Spleen (tissue), 11 donors: ENCODE data around the gene SLC38A11. TPM values are rescaled to one million over a fixed set of nuclear protein-coding genes. Genes with fewer than 3 reads are reported as not detected.

Experiments used
- DNase-seq: peaks from one replicate; pipeline ENCODE4 v3.0.0-alpha.2; 2020
- H3K27ac ChIP-seq, 8 donors: fragments of 200-600 bp; sonication (generic) in 7 of 8; 1 replicate in 4 of 8; 2 replicates in 4 of 8; pipeline versions ENCODE4 v1.5.0 to v1.8.0; 2016 to 2021; ENCODE audit warnings: inconsistent platforms in 4 of 8, mild to moderate bottlenecking in 4 of 8, moderate library complexity in 1 of 8
- H3K27me3 ChIP-seq, 7 donors: fragments of 200-600 bp; sonication (generic) in 6 of 7; replicated peaks in 1 of 7; 1 replicate in 4 of 7; 2 replicates in 3 of 7; pipeline versions ENCODE4 v1.5.0 to v1.8.0; 2016 to 2021; ENCODE audit warnings: inconsistent platforms in 3 of 7, mild to moderate bottlenecking in 1 of 7
- H3K36me3 ChIP-seq, 6 donors: fragments of 200-600 bp; sonication (generic) in 5 of 6; 1 replicate in 4 of 6; 2 replicates in 2 of 6; pipeline versions ENCODE4 v1.5.0 to v1.8.0; 2016 to 2021; ENCODE audit warnings: inconsistent platforms in 2 of 6
- H3K4me1 ChIP-seq, 6 donors: fragments of 200-600 bp; sonication (generic) in 5 of 6; 1 replicate in 3 of 6; 2 replicates in 3 of 6; pipeline versions ENCODE4 v1.5.0 to v1.8.0; 2016 to 2021; ENCODE audit warnings: inconsistent platforms in 3 of 6
- H3K4me3 ChIP-seq, 8 donors: fragments of 200-600 bp; sonication (generic) in 7 of 8; 1 replicate in 4 of 8; 2 replicates in 4 of 8; pipeline versions ENCODE4 v1.5.0 to v1.8.0; 2016 to 2021; ENCODE audit warnings: inconsistent platforms in 4 of 8, mild to moderate bottlenecking in 4 of 8, moderate library complexity in 2 of 8
- H3K9me3 ChIP-seq, 8 donors: fragments of 200-600 bp; sonication (generic) in 7 of 8; 1 replicate in 4 of 8; 2 replicates in 4 of 8; pipeline versions ENCODE4 v1.5.0 to v1.8.0; 2016 to 2021; ENCODE audit warnings: inconsistent platforms in 4 of 8
- POLR2A ChIP-seq, 3 donors: fragments of 450-650 bp; IDR thresholded peaks; one replicate each; pipeline ENCODE4 v1.5.1; 2017; ENCODE audit warnings: antibody characterized with exemption in 3 of 3, mild to moderate bottlenecking in 1 of 3
- POLR2AphosphoS5 ChIP-seq, 3 donors: sonication (generic); formaldehyde crosslinking; IDR thresholded peaks; one replicate each; pipeline ENCODE4 v1.5.1; 2017; ENCODE audit warnings: antibody characterized with exemption in 3 of 3
- WGBS, 5 donors: extraction: QIAGEN DNeasy Blood & Tissue Kit in 3 of 5; methylation state at CpG; one replicate each; pipeline versions ENCODE4 v1.1.5 to v1.1.7; 2013 to 2018; 5-methylcytosine and 5-hydroxymethylcytosine counted together
- intact Hi-C: fragments of 100-400 bp; cut with DNase I; formaldehyde crosslinking; loops from one replicate; pipeline ENCODE4 v1.15.0; 2023; ENCODE audit warnings: low total_unique reads
- polyA plus RNA-seq, 3 donors: library from polyadenylated mRNA; stranded (reverse); fragments of 200-250 nt; gene quantifications; one replicate each; pipeline ENCODE4 v1.2.1, GENCODE V29; 2013
- total RNA-seq, 7 donors: library from RNA; depleted of rRNA in 3 of 7; stranded (reverse); fragments of >200 nt in 3 of 7; fragmentation: NEBNext Ultra II Directional in 4 of 7; extraction: Animal tissue kit (Norgen Biotek cat#: 25700) in 4 of 7; gene quantifications; one replicate each; pipeline versions ENCODE4 v1.1.0 to v1.2.1, GENCODE V29; 2016 to 2021
- TF ChIP-seq, protein P1 (sequence below), 11 experiments: fragments of 200-600 bp in 7 of 11; fragments of 450-650 bp in 4 of 11; sonication (generic) in 4 of 11; IDR thresholded peaks in 8 of 11; conservative IDR thresholded peaks in 3 of 11; 1 replicate in 7 of 11; 2 replicates in 4 of 11; pipeline versions ENCODE4 v1.4.0 to v1.8.0; 2016 to 2021; ENCODE audit warnings: antibody characterized with exemption in 11 of 11, inconsistent platforms in 4 of 11, mild to moderate bottlenecking in 1 of 11
- donor health status: healthy with polysubstance abuse.
- donor health status: DM: no; HTN: no; CAD: no; lungs with moderate emphysema.
- donor health status: DM: no; HTN: no; CAD: no.
- donor health status: Bipolar disorder and iron deficiency.
- donor health status: healthy.
- donor health status: DM: no; HTN: no; CAD: no.
- donor health status: DM: yes; HTN: yes; CAD: no.

SLC38A11 gene
- total and polyA plus RNA-seq, 10 donors, result 5.8 to 48.6 (median 24.5) TPM

- no peaks in the 10 kb centered on the region for H3K27me3 ChIP-seq
- no peak overlapping the region for H3K4me3 ChIP-seq
- 77 to 85% (median 78%) methylated on average over 3 of the region's 3 CpGs for WGBS, 5 donors
- no peaks in the 10 kb centered on the region for H3K36me3 ChIP-seq
- H3K4me1 ChIP-seq, result peaks cover 2 to 77% (median 18%) of the 10 kb centered on the region in 6 donors
- peak overlapping the region in 7 of 8 donors; percentile 16 to 74 (median 67) for H3K27ac ChIP-seq
- TF ChIP-seq POLR2A (IDR thresholded peaks at IDR 0.05) (no peak), POLR2AphosphoS5 (IDR thresholded peaks at IDR 0.05) (no peak)
- TF ChIP-seq, protein P1, sequence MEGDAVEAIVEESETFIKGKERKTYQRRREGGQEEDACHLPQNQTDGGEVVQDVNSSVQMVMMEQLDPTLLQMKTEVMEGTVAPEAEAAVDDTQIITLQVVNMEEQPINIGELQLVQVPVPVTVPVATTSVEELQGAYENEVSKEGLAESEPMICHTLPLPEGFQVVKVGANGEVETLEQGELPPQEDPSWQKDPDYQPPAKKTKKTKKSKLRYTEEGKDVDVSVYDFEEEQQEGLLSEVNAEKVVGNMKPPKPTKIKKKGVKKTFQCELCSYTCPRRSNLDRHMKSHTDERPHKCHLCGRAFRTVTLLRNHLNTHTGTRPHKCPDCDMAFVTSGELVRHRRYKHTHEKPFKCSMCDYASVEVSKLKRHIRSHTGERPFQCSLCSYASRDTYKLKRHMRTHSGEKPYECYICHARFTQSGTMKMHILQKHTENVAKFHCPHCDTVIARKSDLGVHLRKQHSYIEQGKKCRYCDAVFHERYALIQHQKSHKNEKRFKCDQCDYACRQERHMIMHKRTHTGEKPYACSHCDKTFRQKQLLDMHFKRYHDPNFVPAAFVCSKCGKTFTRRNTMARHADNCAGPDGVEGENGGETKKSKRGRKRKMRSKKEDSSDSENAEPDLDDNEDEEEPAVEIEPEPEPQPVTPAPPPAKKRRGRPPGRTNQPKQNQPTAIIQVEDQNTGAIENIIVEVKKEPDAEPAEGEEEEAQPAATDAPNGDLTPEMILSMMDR (IDR thresholded peaks at IDR 0.05 in 8 of 11, conservative IDR thresholded peaks at IDR 0.05 in 3 of 11), result no peak
- no peaks in the 10 kb centered on the region for H3K9me3 ChIP-seq
- no peak for DNase-seq
- intact Hi-C loops, result no loop called here
Measured at GRCh38 chr2:164976301-164976700, 21.0 kb upstream of the SLC38A11 start.

- 13 to 26% (median 17%) methylated on average over 1 of the region's 1 CpG for WGBS, 5 donors
- H3K4me1 ChIP-seq, result peaks cover 2 to 77% (median 17%) of the 10 kb centered on the region in 6 donors
- H3K27ac ChIP-seq, result peak overlapping the region in 7 of 8 donors; percentile 16 to 74 (median 67)
- TF ChIP-seq, protein P1 (IDR thresholded peaks at IDR 0.05 in 8 of 11, conservative IDR thresholded peaks at IDR 0.05 in 3 of 11), result no peak
- no peak for TF ChIP-seq POLR2A (IDR thresholded peaks at IDR 0.05)
- no peak for TF ChIP-seq POLR2AphosphoS5 (IDR thresholded peaks at IDR 0.05)
- no peak for DNase-seq
- no peaks in the 10 kb centered on the region for H3K9me3 ChIP-seq
- H3K4me3 ChIP-seq, result no peak overlapping the region
- intact Hi-C loops, result no loop called here
- H3K27me3 ChIP-seq, result no peaks in the 10 kb centered on the region
- no peaks in the 10 kb centered on the region for H3K36me3 ChIP-seq
Measured at GRCh38 chr2:164975891-164976290, 20.6 kb upstream of the SLC38A11 start.

DNA sequence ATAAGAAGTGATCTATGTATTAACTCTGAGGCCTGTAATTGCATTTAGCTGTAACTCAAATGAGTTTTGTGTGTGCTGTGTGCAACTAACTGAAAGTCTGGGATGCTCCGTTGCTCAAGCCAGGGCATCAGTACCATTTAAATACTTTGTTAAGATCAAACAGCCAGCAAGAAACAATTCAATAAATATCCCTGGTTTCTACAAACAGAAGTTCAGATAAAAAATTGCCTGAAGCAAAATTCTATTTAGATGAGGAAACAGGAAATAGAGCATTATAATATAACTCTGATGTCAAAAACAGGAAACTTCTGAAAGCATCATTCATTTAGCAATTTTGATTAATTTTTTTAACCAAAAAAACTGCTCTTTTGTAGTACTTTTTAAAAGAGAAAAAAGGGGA is 18.9 kb upstream of the SLC38A11 start:
- intact Hi-C loops, result no loop called here
- Histone ChIP-seq H3K36me3 (no peaks in the 10 kb centered on the region), H3K4me1 (peaks cover 2 to 80% (median 16%) of the 10 kb centered on the region in 6 donors), H3K27ac (peak overlapping the region in 7 of 8 donors; percentile 7 to 74 (median 58)), H3K9me3 (no peaks in the 10 kb centered on the region), H3K4me3 (no peak overlapping the region), H3K27me3 (no peaks in the 10 kb centered on the region)
- TF ChIP-seq, protein P1 (IDR thresholded peaks at IDR 0.05 in 8 of 11, conservative IDR thresholded peaks at IDR 0.05 in 3 of 11), result no peak
- no peak for TF ChIP-seq POLR2A (IDR thresholded peaks at IDR 0.05)
- TF ChIP-seq POLR2AphosphoS5 (IDR thresholded peaks at IDR 0.05), result no peak
- WGBS, 5 donors, result 37 to 51% (median 40%) methylated on average over 1 of the region's 1 CpG
- DNase-seq, result no peak

- WGBS, 5 donors, result 79 to 88% (median 82%) methylated on average over 4 of the region's 4 CpGs
- intact Hi-C loops, result no loop called here
Measured at GRCh38 chr2:164972216-164972615, 16.9 kb upstream of the SLC38A11 start.

More at GRCh38 chr2:164972216-164972615, 16.9 kb upstream of the SLC38A11 start:
- Histone ChIP-seq H3K4me1 (peaks cover 2 to 76% (median 16%) of the 10 kb centered on the region in 6 donors), H3K27ac (peak overlapping the region in 3 of 8 donors; percentile 21 to 80 (median 56)), H3K4me3 (no peak overlapping the region), H3K36me3 (no peaks in the 10 kb centered on the region), H3K27me3 (no peaks in the 10 kb centered on the region), H3K9me3 (peaks cover 0 to 8% (median 0%) of the 10 kb centered on the region in 8 donors)
- TF ChIP-seq, protein P1 (IDR thresholded peaks at IDR 0.05 in 8 of 11, conservative IDR thresholded peaks at IDR 0.05 in 3 of 11), result no peak
- TF ChIP-seq POLR2A (IDR thresholded peaks at IDR 0.05), result no peak
- DNase-seq, result peak; percentile 51
